ENCODE data around the gene NCKAP1.

- TF ChIP-seq POLR2A (IDR thresholded peaks at IDR 0.05) (no peak), CTCF (IDR thresholded peaks at IDR 0.05) (no peak)
Measured at GRCh38 chr2:182895169-182895568, 143.1 kb downstream of the NCKAP1 start.
